ENCODE data around the gene NRXN3.

- TF ChIP-seq GATA2 (IDR thresholded peaks at IDR 0.05; ENCODE audit: low read depth, low read length) (no peak), GATA3 (IDR thresholded peaks at IDR 0.05; ENCODE audit: low read depth, low read length) (no peak)
Measured at GRCh38 chr14:79037593-79037992, 867.4 kb downstream of the NRXN3 start.

Data from SH-SY5Y (cell line).